Activated CD4-positive, alpha-beta T cell treated with anti-CD3 and anti-CD28 coated beads, Interleukin-2, Interleukin-6, amounts not matched to agents 100 ng/mL and 50 ng/mL, durations not matched to agents 16 hours and 8 hours (primary cell): Measurements from ENCODE around the gene YPEL3.

ENCODE experiments used
- DNase-seq: peaks from one replicate; pipeline ENCODE4 v3.0.0-alpha.2; 2020

YPEL3 gene

DNA sequence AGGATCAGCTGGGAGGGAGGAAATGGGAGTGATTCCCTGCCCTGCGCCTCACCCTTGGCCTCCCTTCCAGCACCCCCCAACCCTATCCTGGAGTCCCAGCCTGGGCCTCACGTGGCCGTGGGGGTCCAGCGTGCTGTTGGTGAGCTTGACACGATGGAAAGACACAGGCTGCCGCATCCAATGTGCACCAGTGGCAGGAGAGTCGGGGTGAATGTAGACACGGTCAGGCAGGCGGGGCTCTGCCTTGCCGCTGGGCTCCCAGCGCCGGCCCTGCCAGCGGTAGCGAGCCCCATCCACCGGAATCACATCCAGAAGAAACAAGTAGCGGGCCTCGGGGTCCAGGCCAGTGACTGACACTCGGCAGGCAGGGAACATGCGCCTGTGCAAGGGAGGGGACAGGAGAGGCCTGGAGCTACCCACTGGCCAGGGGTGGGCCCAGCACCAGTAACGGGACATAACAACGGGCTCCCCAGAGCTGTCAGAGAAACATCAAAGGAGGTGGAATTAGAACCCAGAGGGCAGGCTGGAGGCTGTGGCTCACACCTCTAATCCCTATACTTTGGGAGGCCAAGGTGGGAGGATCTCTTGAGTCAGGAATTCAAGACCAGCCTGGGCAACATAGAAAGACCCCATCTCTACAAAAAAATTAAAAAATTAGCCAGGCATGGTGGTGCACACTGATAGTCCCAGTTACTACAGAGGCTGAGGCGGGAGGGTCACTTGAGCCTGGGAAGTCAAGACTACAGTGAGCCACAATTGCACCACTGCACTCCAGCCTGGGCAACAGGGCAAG, 7.0 kb downstream of the YPEL3 start:
- no peak for DNase-seq

DNA sequence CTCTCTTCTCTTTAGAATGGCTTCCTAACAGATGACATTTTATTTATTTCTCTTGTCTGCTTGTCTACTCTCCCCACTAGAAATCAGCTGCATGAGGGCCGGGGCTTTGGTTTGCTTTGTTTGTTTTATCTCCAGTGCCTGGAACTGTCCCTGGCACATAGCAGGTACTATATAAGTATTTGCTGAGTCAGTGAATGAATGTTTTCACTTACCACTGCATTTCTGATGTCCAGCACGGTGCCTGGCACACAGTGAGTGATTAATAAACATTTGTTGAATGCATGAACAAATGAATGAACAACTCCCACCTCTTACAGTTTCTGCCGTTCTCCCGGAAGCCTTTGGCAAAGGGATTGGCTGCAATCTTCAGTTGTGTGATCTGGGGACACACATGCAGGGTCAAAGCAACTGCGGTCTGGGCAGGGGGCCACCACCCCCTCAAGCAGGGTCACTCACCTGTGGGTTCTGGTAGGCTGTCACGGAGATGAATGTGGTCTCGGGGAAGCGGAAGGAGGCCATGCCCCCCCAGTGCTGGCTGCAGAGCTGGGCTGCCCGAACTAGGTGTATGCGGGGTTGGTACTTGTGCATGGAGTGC, 7.7 kb downstream of the YPEL3 start:
- DNase-seq = no peak

DNA sequence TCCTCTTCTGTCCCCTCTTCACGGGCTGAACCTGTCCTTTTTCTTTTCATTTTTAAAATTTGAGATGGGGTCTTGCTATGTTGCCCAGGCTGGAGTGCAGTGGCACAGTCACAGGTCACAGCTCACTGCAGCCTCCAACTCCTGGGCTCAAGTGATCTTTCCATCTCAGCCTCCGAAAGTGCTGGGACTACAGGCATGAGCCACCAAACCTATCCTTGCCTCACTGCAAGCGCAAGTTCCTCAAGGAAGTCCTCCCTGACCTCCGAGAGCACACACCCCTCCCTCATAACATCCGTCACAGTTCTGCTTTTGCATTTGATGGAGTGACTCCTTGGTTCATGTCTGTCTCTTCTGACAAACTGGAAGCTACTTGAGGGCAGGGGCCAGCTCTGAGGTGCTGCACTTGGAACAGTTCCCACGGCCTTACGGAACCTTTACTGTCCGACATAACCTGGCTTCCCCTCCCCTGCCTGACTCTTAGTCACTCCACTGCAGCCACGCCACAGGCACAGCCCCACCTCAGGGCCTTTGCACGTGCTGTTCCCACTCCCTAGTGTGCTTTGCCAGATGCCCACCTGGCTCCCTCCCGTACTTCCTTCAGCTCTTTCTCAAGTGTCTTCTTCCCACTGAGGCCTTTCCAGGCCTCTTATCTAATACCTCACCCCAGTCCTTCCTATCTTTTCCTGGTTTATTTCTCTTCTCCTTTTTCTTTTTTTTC, 8.7 kb downstream of the YPEL3 start:
- DNase-seq = no peak

DNA sequence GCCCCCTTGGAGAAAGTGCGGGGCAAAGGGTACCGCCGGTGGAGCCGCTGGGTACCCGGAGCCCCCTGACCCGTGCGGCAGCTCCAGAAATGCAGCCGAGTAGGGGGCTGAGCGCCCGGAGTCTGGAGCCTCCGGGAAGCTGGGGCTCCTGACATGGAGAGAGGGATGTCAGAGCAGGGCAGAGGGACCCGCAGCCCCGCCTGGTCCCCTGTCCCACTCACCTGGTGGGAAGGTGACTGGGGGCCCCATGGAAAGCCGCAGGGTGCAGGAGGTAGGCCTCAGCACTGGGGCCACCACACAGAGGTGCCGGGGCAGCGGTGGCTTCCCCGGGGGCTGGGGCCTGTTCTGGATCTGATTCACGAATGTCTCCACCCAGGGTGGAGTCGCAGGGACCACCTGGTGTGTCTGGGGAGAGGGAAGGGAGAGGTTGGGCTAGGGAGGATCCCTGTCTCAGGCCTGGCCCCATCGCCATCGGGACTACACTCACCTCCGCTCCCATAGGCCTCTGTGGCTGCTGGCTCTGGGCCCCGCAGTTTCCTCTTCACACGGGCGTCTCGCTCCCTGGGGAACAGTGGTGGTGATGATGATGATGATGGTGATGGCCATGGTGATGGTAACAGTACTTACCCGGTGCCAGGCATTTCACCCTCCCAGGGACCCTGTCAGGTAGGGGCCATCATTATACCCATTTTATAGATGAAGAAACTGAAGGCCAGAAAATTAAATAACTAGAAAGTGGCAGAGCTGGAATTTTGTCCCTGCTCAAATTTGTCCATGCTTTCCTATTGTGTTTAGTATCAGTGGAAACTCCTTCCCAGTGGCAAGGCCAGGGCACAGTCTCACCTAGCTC, 9.5 kb downstream of the YPEL3 start:
- no peak for DNase-seq

DNA sequence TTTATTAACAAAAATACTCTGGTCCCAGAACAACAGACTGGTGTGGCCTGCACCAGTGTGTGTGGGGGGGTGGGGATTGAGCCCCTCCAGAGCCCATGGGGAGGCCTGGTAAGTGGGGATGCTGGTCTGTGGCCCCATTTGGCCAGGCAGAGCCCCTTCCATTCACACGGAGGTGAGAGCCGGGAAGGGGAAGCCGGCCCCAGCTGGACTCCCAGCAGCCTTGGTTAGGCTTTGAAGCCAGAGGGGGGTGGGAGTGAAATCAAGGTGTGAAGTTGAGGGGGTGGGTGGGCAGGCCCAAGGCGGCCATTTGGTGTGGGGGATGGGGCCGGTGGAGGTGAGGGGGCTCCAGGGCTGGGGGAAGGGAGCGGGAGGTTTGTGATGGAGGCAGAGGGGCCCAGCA, 10.2 kb downstream of the YPEL3 start:
- no peak for DNase-seq

DNA sequence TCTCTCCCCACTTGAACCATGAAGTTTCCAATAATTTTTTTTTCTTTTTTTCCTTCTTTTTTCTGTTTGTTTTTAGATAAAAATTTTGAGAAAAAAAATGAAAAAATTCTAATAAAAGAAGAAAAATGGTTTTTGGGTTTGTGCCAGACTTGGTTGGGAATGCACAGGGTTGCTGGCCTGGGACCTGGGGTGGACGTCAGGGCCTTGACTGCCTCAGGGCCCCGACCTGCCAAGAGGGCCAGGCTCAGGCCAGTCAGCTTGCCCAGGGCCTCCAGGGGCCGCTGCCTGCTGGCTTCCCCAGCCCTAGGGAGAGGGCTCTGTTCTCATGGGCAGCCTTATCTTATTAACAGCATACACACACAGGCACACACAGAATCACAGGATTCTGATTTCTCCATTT, 10.8 kb downstream of the YPEL3 start:
- DNase-seq = no peak

DNA sequence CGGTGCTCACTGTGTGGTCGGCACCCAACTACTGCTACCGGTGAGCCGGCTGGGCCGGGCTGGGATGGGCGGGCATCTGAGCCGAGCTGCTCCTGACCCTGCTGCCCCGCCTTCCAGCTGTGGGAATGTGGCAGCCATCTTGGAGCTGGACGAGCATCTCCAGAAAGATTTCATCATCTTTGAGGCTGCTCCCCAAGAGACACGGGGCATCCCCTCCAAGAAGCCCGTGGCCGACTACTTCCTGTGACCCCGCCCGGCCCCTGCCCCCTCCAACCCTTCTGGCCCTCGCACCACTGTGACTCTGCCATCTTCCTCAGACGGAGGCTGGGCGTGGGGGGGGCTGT, 11.2 kb downstream of the YPEL3 start:
- DNase-seq = no peak

DNA sequence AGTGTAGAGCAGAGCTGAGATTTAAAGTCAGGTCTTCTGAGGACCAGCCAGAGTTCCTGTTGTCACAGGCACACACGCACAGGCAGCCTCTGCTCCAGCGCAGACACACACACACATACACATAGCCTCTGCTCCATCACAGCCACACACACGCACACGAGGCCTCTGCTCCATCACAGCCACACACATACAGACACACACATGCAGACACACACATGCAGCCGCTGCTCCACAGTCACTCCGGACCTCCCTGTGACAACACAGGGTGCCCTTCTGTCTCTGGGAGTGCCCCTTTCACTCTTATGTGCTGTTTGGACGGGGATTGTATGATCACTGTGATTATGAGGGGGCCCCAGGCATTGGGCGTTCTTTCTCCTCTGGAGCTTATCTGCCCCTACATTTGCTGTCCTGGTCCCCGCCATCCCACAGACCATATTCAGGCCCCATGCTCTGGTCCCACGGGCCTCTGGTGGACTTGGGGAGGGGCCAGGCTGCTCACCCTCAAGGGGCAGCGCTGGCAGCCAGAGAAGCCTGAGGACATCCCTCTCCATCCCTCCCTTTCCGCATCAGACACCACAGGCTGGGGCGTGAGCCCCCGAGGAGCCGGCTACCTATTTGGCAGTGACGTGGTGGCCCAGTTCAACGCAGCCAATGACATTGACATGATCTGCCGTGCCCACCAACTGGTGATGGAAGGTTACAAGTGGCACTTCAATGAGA, 11.8 kb downstream of the YPEL3 start:
- DNase-seq = no peak

DNA sequence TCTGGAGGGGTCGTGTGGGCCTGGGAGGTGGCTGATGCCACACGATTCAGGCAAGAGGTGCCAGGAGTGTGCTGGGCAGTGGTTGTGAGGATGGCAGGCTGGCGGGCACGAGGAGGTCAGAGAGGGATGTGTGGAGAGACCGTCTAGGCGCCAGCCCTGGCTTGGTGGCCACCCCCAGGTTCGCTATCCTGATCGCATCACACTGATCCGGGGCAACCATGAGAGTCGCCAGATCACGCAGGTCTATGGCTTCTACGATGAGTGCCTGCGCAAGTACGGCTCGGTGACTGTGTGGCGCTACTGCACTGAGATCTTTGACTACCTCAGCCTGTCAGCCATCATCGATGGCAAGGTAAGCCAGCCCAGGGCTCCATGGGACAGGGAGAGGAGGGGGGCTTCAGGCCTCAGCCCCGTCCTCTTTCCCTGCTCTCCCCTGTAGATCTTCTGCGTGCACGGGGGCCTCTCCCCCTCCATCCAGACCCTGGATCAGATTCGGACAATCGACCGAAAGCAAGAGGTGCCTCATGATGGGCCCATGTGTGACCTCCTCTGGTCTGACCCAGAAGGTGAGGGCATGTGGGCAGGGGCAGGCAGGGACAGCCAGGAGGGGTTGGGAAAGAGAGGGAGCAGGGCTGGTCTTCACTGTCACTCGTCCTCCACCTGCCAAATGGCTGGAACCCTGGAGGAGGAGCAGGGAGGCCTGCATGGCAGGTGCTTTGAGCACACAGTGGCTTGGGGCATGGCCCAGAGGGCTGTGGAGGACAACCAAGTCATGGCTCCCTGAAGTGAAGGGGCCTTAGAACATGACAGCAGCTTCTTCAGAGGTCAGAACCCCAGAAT, 12.6 kb downstream of the YPEL3 start:
- no peak for DNase-seq

DNA sequence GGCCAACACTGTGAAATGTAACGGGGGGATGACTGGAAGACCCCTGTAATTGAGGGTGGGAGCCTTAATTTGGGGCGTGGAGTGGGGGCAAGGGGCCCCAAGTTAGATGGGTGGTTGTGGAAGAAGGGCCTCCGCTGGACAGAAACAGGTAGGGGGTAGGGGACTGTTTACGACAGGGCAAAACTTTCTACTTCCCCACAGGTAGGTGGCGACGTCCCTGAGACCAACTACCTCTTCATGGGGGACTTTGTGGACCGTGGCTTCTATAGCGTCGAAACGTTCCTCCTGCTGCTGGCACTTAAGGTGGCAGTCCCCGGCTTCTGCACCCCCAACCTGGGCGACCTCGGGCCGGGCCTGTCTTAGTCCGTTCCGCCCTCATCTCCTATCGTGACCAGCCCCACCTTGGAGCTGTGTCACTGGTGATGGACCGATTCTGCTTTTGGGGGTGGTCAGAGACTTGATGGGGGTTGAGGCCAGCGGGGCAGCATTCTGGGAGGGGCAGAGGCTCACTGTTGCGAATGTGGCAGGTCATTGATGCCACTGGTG, 13.4 kb downstream of the YPEL3 start:
- DNase-seq = no peak

DNA sequence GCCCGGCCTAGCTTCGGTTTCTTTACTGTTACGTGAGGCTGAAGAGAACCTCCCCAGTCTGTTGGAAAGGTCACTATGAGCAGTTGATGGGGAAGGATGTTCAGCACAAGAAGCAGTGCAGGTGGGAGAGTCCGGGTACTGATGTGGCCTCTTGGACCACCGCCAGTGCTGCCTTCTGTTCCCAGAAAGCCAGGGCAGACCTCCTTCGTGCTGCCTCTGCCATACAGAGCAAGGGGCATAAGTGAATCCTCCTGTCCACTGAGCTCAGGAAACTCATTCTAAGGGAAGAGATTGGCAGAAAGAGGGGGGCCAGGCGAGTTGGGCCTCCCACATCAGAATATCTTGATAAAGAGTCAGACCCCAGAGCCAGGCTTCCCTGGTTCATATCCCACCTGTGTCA, 16.5 kb downstream of the YPEL3 start:
- DNase-seq = no peak

DNA sequence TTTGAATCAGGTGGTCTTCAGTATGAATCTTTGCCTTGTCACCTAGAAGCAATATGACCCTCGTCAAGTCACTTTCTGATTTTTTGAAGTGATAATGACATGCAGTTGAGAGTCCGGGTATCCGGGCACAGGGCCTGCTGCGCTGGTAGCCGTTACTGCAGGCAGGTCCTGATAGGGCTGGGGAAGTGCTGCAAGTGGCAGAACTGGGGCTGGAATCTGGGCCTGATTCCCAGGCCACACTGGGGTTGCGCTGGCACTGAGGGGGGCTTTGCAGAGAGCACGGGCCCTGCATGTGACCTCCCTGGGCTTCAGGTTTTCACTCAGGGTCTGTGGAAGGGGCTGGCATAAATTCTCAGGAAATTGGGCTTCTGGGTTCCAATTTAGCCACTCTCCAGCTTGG, 17.3 kb downstream of the YPEL3 start:
- no peak for DNase-seq

DNA sequence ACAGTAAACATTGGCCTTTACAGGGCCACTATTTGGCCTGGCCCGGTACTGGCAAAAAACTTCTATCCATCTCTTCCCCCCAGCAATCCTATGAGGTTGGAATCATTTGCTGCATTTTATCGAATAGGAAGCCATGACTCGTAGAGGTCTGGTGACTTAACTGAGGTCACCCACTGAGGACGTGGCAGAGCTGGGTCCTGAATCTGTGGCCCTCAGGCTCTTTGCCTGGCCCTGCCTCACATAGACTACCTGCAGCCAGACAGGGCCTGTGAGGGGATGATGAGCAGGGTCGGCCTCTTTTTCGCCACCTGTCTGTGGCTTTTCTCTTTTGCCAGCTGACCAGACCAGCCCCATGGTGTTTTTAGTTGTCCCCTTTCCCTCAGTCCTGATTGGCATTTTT, 18.4 kb downstream of the YPEL3 start:
- DNase-seq = no peak

DNA sequence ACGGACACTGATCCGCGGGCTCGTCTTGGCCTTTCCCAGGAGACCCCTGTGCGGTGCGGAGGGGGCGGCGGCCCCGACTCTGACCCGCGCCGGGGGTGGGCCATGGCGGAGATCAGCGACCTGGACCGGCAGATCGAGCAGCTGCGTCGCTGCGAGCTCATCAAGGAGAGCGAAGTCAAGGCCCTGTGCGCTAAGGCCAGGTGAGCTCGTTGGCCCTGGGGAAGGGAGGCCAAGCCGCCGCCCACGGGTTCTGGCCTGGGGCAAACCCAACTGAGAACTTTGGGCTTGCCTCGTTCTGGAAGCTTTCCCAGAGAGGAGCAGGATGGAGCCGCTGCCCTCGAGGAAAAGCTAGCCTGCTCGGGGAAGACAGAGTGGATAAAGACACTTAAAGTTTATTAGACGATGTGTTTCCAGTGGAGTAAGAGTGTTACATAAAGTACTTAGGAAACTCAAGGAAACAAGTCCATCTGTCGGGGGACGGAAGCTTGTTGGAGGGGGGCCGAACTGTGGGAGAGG, 19.7 kb downstream of the YPEL3 start:
- DNase-seq = no peak

DNA sequence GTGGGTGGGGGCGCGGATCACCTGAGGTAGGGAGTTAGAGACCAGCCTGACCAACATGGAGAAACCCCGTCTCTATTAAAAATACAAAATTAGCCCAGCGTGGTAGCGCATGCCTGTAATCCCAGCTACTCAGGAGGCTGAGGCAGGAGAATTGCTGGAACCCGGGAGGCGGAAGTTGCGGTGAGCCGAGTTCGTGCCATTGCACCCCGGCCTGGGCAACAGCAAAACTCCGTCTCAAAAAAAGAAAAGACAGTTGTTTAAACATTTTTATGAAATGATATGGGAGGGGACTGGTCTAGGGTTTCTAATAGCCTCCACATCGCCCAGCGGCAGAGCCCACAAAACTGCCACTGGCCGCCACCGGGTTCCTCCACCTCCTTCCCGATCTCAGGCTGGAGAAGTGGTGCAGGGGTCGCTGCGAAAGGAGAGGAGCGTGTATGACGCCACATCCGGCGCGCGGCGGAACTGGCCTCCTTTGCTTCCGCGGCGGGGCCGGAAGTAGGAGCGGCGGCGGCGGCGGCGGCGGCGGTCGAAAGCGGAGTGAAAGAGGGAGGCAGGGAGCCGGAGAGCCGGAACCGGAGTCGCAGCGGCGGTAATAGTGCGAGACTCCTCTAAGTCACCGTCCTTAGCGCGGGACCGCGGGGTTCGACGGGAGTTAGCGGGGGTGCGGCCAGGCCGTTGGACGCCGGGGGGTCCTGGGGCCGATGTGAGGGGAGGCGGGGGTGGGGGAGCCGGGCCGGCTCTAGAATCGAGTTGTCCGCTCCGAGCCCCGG, 20.3 kb downstream of the YPEL3 start, which contains the start of gene PPP4C:
TSS of gene PPP4C (plus strand) at position 492 of the 773 bp plus-strand sequence. CDS start 384 bp downstream, outside the sequence.
- DNase-seq = peak; percentile 92

DNA sequence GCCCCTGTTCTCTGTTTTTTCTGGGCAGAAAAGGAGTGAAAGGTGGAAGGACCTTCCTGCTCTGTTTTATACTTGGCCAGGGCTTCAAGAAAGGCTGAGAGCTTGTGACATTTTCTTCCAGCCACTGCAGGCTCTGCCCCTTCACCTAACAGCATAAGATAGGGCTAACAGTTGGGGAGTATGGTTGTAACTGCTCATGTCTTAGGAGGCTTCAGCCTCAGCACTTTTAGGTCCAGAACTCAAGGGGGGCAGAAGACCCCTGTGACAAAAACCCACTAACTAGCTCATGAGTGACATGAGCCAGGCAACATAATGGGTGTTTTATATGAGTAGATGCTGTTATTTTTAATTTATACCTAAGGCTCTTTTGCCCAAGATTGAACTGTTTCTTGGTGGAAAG, 25.5 kb downstream of the YPEL3 start:
- no peak for DNase-seq

DNA sequence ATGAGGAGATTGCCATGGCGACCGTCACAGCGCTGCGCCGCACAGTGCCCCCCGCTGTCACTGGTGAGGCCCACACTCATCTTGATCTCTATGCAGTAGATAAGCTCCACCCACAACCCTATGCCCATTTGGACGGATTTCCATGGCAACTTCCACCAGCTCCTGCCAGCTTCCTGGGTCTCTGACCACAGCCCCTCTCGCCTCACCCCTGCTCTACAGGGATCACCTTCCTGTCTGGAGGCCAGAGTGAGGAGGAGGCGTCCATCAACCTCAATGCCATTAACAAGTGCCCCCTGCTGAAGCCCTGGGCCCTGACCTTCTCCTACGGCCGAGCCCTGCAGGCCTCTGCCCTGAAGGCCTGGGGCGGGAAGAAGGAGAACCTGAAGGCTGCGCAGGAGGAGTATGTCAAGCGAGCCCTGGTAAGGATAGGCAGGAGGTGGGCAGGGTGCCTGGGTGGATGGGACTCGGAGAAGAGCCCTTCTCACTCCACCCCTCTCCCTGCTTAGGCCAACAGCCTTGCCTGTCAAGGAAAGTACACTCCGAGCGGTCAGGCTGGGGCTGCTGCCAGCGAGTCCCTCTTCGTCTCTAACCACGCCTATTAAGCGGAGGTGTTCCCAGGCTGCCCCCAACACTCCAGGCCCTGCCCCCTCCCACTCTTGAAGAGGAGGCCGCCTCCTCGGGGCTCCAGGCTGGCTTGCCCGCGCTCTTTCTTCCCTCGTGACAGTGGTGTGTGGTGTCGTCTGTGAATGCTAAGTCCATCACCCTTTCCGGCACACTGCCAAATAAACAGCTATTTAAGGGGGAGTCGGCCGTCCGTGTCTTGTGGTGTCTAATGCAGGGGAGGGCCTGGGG, 26.2 kb downstream of the YPEL3 start:
- no peak for DNase-seq

DNA sequence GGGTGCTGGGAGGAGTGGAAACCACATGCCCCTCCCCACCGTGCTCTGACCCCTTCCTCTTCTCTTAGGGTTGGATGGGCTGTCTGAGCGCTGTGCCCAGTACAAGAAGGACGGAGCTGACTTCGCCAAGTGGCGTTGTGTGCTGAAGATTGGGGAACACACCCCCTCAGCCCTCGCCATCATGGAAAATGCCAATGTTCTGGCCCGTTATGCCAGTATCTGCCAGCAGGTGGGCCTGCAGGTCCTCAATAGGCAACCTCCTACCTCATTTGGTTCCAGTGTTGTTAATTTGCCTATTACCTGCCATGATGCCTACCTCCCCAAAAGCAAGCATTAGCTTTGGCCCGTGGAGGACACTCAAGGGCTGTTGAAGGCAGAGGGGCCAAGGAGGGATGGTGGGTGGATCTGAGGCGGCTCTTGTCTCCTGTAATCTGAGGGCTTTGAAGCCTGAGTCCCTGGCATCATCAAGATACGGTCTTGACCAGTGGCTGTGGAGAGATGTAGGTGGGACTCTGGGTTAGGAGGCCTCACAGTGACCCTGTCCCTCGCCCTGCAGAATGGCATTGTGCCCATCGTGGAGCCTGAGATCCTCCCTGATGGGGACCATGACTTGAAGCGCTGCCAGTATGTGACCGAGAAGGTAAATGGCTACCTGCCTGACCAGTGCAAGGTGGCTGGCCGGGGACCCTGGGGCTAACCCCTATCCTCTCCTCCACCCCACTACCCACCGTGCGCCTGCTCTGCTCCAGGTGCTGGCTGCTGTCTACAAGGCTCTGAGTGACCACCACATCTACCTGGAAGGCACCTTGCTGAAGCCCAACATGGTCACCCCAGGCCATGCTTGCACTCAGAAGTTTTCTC, 27.0 kb downstream of the YPEL3 start:
- DNase-seq = peak; percentile 55
